NCI-H748 (cell line): ENCODE data around the gene PI16.
"Not testable (repeated sequence)": the region's sequence is repeated elsewhere in the genome, so short reads cannot be mapped to it uniquely, and the experiment has no call there.

ENCODE experiments used
- DNase-seq: peaks from one replicate; lab custom pipeline; 2025; ENCODE audit not compliant: unreplicated experiment; lab: John Stamatoyannopoulos, UW

Gene PI16

GRCh38 chr6:36973647-36974046 is 19.1 kb downstream of the PI16 start:
- no peak for DNase-seq

GRCh38 chr6:36975231-36976006 is 20.9 kb downstream of the PI16 start:
- no peak for DNase-seq

- DNase-seq, result no peak
These were observed 21.4 kb downstream of the PI16 start for GRCh38 chr6:36976007-36976264.

GRCh38 chr6:36976509-36976908 is 22.0 kb downstream of the PI16 start:
- no peak for DNase-seq

- no peak for DNase-seq
These were observed 22.4 kb downstream of the PI16 start for GRCh38 chr6:36976931-36977330.

GRCh38 chr6:36977470-36977941 is 23.0 kb downstream of the PI16 start:
- DNase-seq, result no peak

GRCh38 chr6:36978421-36979346 is 24.1 kb downstream of the PI16 start:
- DNase-seq, result no peak

- no peak for DNase-seq
These were observed 24.8 kb downstream of the PI16 start for GRCh38 chr6:36979347-36979742.

GRCh38 chr6:36980129-36980528 is 25.6 kb downstream of the PI16 start:
- no peak for DNase-seq

GRCh38 chr6:36980876-36981619 is 26.5 kb downstream of the PI16 start:
- DNase-seq, result no peak

- no peak for DNase-seq
These were observed 29.0 kb downstream of the PI16 start for GRCh38 chr6:36983538-36983937.

GRCh38 chr6:36984581-36985416 is 30.3 kb downstream of the PI16 start:
- peak; percentile 70 for DNase-seq

- DNase-seq, result no peak
These were observed 30.9 kb downstream of the PI16 start for GRCh38 chr6:36985417-36985807.

GRCh38 chr6:36985808-36986703 is 31.5 kb downstream of the PI16 start, which contains the start of gene MTCH1:
Gene MTCH1 (minus strand): TSS chr6:36986196. CDS start chr6:36986173, 23 bp downstream.
- DNase-seq, result peak; percentile 95

- no peak for DNase-seq
These were observed 32.1 kb downstream of the PI16 start for GRCh38 chr6:36986704-36987047.

- no peak for DNase-seq
These were observed 34.7 kb downstream of the PI16 start for GRCh38 chr6:36989264-36989663.

GRCh38 chr6:36990401-36990800 is 35.9 kb downstream of the PI16 start:
- not testable (repeated sequence) for DNase-seq

GRCh38 chr6:36997811-36998722 is 43.5 kb downstream of the PI16 start:
- DNase-seq, result no peak

- no peak for DNase-seq
These were observed 44.1 kb downstream of the PI16 start for GRCh38 chr6:36998723-36999038.
